HCT116 (cell line): ENCODE results near the gene SLC1A1.

ENCODE experiments used
- CEBPB ChIP-seq: IDR thresholded peaks from 2 replicates; pipeline ENCODE4 v1.6.1; 2012; ENCODE audit warnings: low read depth
- TF ChIP-seq, protein P1 (sequence below), 3 experiments: fragments of 200-600 bp in 1 of 3; sonication (generic) in 1 of 3; IDR thresholded peaks in 2 of 3; conservative IDR thresholded peaks in 1 of 3; 2 replicates each; pipeline ENCODE4 v1.5.1; 2012 to 2017; ENCODE audit warnings: low read depth in 2 of 3, low read length in 2 of 3, antibody characterized with exemption in 1 of 3, borderline replicate concordance in 1 of 3, control low read depth in 1 of 3, mild to moderate bottlenecking in 1 of 3, mixed read lengths in 1 of 3, mixed run types in 1 of 3, moderate library complexity in 1 of 3; ENCODE audit not compliant: insufficient read depth in 1 of 3
- TF ChIP-seq, protein P2 (sequence below): IDR thresholded peaks from 2 replicates; pipeline ENCODE4 v1.6.1; 2012; ENCODE audit warnings: low read depth
- TF ChIP-seq, protein P3 (sequence below): IDR thresholded peaks from 2 replicates; pipeline ENCODE4 v1.6.1; 2012

DNA sequence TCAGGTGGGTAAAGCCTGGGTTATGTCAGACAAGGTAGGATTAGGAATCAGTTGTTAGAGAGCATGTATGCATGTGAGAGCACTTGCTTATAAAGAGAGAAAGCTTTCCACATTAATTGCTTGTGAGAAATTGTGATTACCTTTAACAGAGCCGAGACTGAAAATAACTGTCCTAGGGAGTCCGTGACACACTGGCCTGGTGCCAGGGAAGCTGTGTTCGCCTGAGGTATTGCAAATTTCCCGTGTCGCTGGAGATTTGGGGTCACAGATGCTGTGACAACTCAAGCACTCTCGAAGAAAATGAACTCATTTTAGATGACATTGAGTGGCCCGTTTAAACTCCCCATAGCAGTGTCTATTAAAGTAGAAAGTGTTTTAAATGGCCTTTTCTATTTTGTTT lies 9.6 kb downstream of the SLC1A1 start:
- TF ChIP-seq, protein P1, sequence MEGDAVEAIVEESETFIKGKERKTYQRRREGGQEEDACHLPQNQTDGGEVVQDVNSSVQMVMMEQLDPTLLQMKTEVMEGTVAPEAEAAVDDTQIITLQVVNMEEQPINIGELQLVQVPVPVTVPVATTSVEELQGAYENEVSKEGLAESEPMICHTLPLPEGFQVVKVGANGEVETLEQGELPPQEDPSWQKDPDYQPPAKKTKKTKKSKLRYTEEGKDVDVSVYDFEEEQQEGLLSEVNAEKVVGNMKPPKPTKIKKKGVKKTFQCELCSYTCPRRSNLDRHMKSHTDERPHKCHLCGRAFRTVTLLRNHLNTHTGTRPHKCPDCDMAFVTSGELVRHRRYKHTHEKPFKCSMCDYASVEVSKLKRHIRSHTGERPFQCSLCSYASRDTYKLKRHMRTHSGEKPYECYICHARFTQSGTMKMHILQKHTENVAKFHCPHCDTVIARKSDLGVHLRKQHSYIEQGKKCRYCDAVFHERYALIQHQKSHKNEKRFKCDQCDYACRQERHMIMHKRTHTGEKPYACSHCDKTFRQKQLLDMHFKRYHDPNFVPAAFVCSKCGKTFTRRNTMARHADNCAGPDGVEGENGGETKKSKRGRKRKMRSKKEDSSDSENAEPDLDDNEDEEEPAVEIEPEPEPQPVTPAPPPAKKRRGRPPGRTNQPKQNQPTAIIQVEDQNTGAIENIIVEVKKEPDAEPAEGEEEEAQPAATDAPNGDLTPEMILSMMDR (IDR thresholded peaks at IDR 0.05 in 2 of 3, conservative IDR thresholded peaks at IDR 0.05 in 1 of 3; ENCODE audit: borderline replicate concordance in 1 of 3, insufficient read depth in 1 of 3, low read depth in 2 of 3, low read length in 2 of 3) = no peak
- TF ChIP-seq CEBPB = no peak
- TF ChIP-seq, protein P2, sequence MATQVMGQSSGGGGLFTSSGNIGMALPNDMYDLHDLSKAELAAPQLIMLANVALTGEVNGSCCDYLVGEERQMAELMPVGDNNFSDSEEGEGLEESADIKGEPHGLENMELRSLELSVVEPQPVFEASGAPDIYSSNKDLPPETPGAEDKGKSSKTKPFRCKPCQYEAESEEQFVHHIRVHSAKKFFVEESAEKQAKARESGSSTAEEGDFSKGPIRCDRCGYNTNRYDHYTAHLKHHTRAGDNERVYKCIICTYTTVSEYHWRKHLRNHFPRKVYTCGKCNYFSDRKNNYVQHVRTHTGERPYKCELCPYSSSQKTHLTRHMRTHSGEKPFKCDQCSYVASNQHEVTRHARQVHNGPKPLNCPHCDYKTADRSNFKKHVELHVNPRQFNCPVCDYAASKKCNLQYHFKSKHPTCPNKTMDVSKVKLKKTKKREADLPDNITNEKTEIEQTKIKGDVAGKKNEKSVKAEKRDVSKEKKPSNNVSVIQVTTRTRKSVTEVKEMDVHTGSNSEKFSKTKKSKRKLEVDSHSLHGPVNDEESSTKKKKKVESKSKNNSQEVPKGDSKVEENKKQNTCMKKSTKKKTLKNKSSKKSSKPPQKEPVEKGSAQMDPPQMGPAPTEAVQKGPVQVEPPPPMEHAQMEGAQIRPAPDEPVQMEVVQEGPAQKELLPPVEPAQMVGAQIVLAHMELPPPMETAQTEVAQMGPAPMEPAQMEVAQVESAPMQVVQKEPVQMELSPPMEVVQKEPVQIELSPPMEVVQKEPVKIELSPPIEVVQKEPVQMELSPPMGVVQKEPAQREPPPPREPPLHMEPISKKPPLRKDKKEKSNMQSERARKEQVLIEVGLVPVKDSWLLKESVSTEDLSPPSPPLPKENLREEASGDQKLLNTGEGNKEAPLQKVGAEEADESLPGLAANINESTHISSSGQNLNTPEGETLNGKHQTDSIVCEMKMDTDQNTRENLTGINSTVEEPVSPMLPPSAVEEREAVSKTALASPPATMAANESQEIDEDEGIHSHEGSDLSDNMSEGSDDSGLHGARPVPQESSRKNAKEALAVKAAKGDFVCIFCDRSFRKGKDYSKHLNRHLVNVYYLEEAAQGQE = no peak
- TF ChIP-seq, protein P3, sequence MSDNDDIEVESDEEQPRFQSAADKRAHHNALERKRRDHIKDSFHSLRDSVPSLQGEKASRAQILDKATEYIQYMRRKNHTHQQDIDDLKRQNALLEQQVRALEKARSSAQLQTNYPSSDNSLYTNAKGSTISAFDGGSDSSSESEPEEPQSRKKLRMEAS = no peak
